Glutamatergic neuron (in vitro differentiated cells): ENCODE measurements around the gene ADIPOR2. TPM values are rescaled to one million over a fixed set of nuclear protein-coding genes. Genes with fewer than 3 reads are reported as not detected.
"Not testable (repeated sequence)": the region's sequence is repeated elsewhere in the genome, so short reads cannot be mapped to it uniquely, and the experiment has no call there.

ENCODE experiments used
- DNase-seq: peaks from one replicate; pipeline ENCODE4 v3.0.0; 2022
- H3K27ac Mint-ChIP-seq: one replicate; pipeline ENCODE4 v1.8.0; 2020; ENCODE audit warnings: mild to moderate bottlenecking, mixed read lengths, inconsistent platforms; ENCODE audit not compliant: unreplicated experiment
- H3K27me3 Mint-ChIP-seq: one replicate; pipeline ENCODE4 v1.8.0; 2020; ENCODE audit warnings: mild to moderate bottlenecking, moderate library complexity, mixed read lengths, inconsistent platforms; ENCODE audit not compliant: unreplicated experiment
- H3K36me3 Mint-ChIP-seq: one replicate; pipeline ENCODE4 v1.8.0; 2020; ENCODE audit warnings: mild to moderate bottlenecking, mixed read lengths, inconsistent platforms; ENCODE audit not compliant: unreplicated experiment
- H3K4me1 Mint-ChIP-seq: one replicate; pipeline ENCODE4 v1.8.0; 2020; ENCODE audit warnings: mild to moderate bottlenecking, low read depth, mixed read lengths, inconsistent platforms; ENCODE audit not compliant: unreplicated experiment
- H3K4me3 Mint-ChIP-seq: one replicate; pipeline ENCODE4 v1.8.0; 2020; ENCODE audit warnings: mild to moderate bottlenecking, mixed read lengths, inconsistent platforms; ENCODE audit not compliant: unreplicated experiment
- H3K9me3 Mint-ChIP-seq: one replicate; pipeline ENCODE4 v1.8.0; 2020; ENCODE audit warnings: mild to moderate bottlenecking, moderate library complexity, mixed read lengths, inconsistent platforms; ENCODE audit not compliant: unreplicated experiment
- total RNA-seq: library from RNA; stranded (reverse); fragmentation: NEBNext Ultra II Directional; extraction: Animal tissue kit (Norgen Biotek cat#: 25700); gene quantifications from one replicate; pipeline ENCODE4 v1.2.1, GENCODE V29; 2021; ENCODE audit not compliant: unreplicated experiment
- TF ChIP-seq, protein P1 (sequence below): fragments of 200-600 bp; sonication (generic); IDR thresholded peaks from one replicate; pipeline ENCODE4 v1.5.0; 2021; ENCODE audit not compliant: partially characterized antibody, unreplicated experiment

Gene ADIPOR2
- total RNA-seq, 1 donor from 2014 or later: 43.3 TPM

DNA sequence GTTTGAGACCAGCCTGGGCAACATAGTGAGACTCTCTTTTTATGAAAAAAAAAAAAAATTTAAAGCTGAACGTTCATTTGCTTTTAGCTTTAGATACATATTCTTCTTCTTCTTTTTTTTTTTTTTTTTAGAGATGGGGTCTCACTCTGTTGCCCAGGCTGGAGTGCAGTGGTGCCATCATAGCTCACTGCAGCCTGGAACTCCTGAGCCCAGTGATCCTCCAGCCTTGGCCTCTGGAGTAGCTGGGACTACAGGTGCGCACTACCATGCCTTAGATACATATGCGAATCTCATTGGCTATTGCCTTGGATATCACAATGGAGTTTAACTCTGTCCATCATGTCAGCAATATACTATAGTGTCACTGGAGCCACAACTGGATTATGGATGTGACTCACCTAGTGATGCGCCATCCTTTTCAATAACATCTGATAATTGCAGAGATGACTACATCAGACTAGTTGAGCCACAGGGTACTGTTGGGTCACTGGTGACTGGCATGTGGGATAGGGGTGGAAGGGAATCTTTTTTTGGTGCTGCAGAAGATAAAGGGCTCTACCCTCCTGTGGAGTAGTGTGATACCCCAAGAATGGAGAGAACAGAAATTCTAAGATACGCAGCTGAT, 2.7 kb upstream of the ADIPOR2 start:
- TF ChIP-seq, protein P1, sequence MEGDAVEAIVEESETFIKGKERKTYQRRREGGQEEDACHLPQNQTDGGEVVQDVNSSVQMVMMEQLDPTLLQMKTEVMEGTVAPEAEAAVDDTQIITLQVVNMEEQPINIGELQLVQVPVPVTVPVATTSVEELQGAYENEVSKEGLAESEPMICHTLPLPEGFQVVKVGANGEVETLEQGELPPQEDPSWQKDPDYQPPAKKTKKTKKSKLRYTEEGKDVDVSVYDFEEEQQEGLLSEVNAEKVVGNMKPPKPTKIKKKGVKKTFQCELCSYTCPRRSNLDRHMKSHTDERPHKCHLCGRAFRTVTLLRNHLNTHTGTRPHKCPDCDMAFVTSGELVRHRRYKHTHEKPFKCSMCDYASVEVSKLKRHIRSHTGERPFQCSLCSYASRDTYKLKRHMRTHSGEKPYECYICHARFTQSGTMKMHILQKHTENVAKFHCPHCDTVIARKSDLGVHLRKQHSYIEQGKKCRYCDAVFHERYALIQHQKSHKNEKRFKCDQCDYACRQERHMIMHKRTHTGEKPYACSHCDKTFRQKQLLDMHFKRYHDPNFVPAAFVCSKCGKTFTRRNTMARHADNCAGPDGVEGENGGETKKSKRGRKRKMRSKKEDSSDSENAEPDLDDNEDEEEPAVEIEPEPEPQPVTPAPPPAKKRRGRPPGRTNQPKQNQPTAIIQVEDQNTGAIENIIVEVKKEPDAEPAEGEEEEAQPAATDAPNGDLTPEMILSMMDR: no peak
- Mint-ChIP-seq H3K4me3 (no peak overlapping the region), H3K9me3 (peaks cover 4% of the 10 kb centered on the region), H3K36me3 (no peaks in the 10 kb centered on the region), H3K27me3 (peaks cover 2% of the 10 kb centered on the region), H3K27ac (no peak overlapping the region), H3K4me1 (peaks cover 6% of the 10 kb centered on the region)
- no peak for DNase-seq

DNA sequence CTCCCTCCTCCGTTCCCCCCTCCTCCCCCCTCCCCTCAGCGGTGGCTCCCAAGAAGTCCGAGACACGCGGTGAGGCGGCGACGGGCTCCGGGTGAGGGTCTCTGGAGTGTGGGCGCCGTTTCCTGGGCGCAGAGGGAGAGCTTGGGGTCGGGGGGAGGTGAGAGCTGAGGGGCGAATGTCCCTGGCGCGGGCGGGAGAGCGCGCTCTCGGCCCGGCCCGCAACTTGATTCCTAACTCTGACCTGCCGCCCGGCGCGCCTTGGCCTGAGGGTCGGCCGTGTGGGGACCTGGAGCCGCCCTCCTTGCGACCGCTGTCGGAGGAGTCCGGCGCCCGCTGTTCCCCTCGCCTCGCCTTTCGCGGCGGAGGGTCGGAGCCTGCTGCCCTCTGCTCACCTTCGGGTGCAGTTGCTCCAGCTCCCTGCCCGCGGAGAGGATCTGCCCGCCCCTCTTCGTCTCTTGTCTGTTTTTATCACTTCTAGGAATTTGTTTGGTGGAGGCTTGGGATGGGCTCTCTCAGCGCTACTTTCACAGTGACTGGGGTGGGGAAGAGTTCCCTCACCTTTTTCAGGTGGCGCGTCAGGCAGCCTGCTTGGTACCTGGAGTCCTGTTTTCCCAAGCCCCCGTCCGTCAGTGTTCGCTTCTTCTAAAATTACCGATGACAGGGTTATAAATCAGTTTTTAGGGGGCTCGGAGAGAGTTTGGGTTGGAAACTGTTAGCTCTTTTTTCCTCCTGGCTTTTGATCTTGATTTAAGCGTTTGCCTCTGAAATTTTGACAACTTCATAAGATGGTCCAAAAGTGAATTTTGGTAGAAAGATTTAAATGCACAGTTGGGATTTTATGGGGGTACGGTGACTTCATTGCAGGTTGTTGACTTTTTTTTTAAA, 495 bp downstream of the ADIPOR2 start:
- H3K4me3 Mint-ChIP-seq: peak overlapping the region; percentile 93
- DNase-seq: peak; percentile 68
- H3K4me1 Mint-ChIP-seq: peaks cover 10% of the 10 kb centered on the region

DNA sequence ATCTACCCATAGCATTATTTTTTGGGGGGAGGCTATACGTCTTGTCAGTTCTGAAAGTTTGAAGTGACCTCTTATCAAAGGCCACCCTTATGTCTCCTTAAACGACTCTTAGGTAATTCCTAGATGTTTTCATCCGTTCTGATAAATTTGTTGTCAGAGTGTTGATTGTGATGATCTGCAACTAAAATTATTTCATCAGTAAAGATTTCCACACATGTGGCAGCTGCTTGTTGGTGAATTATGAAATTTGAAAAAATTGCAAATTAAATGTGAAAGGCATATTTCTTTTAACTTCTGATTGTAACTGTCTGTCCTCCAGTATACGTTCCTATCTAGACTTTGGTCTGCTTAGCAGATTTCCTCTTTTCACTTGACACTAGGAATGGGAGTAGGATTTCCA, 1.4 kb downstream of the ADIPOR2 start:
- DNase-seq: no peak
- Mint-ChIP-seq H3K27me3 (no peaks in the 10 kb centered on the region), H3K36me3 (no peaks in the 10 kb centered on the region), H3K4me1 (peaks cover 13% of the 10 kb centered on the region), H3K9me3 (peaks cover 4% of the 10 kb centered on the region), H3K4me3 (peak overlapping the region; percentile 93), H3K27ac (peak overlapping the region; percentile 41)
- TF ChIP-seq, protein P1: no peak

More for the DNA sequence above, 495 bp downstream of the ADIPOR2 start:
- Mint-ChIP-seq H3K27ac (peak overlapping the region; percentile 41), H3K9me3 (peaks cover 4% of the 10 kb centered on the region), H3K27me3 (no peaks in the 10 kb centered on the region), H3K36me3 (no peaks in the 10 kb centered on the region)
- TF ChIP-seq, protein P1: no peak

DNA sequence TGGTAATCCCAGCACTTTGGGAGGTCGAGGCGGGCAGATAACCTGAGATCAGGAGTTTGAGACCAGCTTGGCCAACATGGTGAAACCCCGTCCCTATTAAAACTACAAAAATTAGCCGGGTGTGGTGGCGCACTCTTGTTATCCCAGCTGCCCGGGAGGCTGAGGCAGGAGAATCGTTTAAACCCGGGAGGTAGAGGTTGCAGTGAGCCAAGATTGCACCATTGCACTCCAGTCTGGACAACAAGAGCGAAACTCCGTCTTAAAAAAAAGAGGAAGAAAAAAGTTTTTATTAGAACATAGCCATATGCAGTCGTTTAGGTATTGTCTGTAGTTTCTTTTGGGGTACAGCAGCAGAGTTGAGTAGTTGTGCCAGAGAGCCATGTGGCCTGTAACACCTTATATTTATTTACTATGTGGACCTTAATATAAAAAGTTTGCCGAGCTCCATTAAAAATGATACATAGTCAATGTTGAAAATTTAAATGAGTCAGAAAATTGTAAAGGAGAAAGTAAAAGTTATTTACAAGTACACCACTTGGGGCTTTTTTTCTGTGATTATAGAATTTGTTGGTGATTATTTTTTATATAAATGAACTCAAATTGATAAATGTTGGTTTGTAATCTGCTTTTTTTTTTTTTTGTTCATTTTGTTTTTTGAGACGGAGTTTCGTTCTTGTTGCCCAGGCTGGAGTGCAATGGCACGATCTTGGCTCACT, 2.2 kb downstream of the ADIPOR2 start:
- H3K27ac Mint-ChIP-seq: no peak overlapping the region
- no peaks in the 10 kb centered on the region for H3K27me3 Mint-ChIP-seq
- H3K9me3 Mint-ChIP-seq: peaks cover 4% of the 10 kb centered on the region
- H3K4me1 Mint-ChIP-seq: peaks cover 16% of the 10 kb centered on the region
- H3K36me3 Mint-ChIP-seq: no peaks in the 10 kb centered on the region
- no peak for DNase-seq
- TF ChIP-seq, protein P1: no peak
- H3K4me3 Mint-ChIP-seq: no peak overlapping the region

DNA sequence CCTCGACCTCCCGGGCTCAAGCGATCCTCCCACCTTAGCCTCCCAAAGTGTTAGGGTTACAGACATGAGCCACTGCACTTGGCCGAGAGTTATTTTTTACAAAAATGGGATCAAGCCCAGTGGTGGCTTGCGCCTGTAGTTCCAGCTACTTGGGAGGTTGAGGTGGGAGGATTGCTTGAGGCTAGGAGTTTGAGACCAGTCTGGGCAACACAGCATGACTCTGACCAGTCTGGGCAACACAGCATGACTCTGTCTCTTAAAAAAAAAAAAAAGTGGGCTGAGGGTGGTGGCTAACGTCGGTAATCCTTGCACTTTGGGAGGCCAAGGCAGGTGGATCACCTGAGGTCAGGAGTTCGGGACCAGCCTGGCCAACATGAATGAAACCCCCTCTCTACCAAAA, 4.2 kb downstream of the ADIPOR2 start:
- not testable (repeated sequence) for H3K27ac Mint-ChIP-seq, H3K9me3 Mint-ChIP-seq, H3K36me3 Mint-ChIP-seq, DNase-seq, H3K4me3 Mint-ChIP-seq, H3K27me3 Mint-ChIP-seq
- H3K4me1 Mint-ChIP-seq: peaks cover 16% of the 10 kb centered on the region
